Left hindlimb (tissue), 1 donor: Measurements from ENCODE around the gene ASCC2.
"Not testable (repeated sequence)": the region's sequence is repeated elsewhere in the genome, so short reads cannot be mapped to it uniquely, and the experiment has no call there.

Experiments used
- DNase-seq: peaks from one replicate; pipeline ENCODE4 v3.0.0-alpha.2; 2018

Gene ASCC2, protein sequence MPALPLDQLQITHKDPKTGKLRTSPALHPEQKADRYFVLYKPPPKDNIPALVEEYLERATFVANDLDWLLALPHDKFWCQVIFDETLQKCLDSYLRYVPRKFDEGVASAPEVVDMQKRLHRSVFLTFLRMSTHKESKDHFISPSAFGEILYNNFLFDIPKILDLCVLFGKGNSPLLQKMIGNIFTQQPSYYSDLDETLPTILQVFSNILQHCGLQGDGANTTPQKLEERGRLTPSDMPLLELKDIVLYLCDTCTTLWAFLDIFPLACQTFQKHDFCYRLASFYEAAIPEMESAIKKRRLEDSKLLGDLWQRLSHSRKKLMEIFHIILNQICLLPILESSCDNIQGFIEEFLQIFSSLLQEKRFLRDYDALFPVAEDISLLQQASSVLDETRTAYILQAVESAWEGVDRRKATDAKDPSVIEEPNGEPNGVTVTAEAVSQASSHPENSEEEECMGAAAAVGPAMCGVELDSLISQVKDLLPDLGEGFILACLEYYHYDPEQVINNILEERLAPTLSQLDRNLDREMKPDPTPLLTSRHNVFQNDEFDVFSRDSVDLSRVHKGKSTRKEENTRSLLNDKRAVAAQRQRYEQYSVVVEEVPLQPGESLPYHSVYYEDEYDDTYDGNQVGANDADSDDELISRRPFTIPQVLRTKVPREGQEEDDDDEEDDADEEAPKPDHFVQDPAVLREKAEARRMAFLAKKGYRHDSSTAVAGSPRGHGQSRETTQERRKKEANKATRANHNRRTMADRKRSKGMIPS

DNA sequence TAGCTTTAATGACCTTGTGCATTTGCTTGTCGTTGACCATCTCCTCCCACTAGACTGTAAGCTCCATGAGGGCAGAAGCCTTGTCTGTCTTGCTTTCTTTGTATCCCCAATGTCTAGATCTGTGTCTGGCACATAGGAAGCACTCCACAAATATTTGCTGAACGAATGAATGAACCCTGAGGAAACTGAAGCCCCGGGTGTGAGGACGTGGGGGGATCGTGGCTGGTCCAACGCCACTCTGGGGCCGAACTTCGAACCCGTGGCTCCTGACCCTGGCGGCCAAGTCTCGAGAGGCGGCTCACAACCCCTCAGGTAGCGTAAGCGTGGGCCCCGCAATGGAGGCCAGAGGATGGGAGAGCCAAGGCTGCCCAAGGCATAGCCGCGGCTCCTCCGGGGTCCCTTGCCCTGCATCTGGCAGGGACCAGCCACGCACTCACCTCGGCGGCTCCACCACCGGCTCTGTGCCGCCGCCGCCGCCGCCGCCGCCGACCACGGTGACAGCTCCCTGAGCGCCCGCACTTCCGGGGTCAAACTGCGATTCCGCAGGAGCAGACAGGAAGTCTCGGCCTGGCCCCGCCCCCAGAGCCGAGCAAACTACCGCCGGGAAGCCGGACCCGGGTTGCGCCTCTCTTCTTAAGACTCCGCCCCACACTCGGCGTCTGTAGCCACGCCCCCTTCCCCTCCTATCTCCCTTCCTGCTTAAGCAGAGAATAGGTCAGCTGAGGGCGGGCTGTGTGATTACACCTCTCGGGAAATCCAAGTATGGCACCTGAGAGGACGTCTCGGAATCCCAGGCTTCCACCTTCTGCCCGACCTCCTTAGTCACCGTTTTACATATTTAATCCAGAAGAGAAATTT lies at the start of gene ASCC2:
ASCC2 (minus strand) TSS at position 534 of the 858 bp plus-strand sequence. CDS start 5,949 bp downstream, outside the sequence.
- peak; percentile 98 for DNase-seq

DNA sequence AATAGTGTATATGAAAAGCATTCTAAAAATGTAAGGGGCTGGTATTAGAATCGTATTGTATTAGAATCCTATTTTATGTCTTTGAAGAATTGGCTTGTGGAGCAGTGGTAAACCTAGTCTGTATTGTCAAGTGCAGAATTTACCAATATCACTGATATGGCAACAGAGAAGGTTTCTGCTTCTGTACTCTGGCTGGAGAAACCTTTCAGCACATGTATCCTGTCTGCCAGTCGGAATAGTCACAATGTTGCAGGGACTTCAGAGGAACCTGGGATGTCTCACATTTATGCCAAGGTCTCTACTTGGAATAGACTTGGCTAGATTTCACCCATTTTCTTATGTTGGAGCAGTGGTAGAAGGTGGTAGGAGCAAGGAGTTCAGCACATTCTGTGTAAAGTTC lies 49.3 kb upstream of the ASCC2 start:
- DNase-seq, result no peak

DNA sequence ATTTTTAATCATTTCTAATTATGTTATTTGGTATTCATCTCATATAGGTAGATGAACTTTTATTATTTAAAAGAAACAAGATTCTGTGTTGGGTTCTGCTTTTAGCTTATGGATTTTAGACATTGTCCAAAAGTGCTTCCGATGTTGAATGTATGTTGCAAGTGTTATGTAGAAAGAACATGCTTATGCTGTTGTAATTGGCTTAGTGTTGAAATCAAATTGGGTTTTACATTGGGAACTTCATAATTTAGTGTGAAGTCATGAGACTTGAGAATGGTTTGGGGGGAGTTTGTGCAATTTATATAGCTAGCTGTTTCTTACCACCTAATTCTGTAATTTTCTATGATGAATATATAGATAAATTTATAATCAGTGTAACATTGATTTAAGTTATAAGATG lies 48.5 kb upstream of the ASCC2 start:
- no peak for DNase-seq

DNA sequence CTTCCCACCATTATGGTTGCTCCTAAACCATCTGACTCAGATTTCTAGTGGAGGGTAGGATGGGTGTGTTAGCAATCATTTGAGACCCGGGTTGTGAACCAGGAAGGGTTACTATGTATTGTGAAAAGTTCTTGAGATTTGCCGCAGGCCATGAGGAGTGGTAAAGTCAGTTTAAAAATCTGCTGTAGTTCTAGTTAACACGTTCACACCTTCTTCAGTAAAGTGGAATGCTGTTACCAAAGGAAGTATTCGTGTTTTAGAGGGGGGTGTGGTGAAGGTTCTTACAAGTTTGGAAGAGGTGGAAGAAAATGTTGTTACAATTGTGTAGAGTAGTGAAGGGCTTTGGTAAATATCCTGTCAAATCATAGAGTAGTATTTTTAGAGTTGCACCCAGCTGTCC lies 47.5 kb upstream of the ASCC2 start:
- no peak for DNase-seq

DNA sequence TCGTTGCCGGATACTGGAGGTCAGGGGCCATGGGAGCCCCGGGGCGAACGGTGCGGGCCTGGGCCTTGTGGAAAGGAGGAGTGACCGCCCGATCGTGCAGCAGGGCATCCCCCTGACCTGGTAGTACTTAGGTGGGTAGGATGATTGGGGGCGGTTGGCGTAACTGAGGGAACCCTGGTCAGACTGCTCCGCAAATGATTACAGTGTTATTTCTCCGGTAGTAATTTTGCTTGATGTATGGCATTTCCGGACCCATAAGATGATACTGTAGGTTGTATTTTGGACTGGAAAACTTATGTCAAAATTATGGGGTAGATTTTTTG lies 45.7 kb upstream of the ASCC2 start:
- no peak for DNase-seq

DNA sequence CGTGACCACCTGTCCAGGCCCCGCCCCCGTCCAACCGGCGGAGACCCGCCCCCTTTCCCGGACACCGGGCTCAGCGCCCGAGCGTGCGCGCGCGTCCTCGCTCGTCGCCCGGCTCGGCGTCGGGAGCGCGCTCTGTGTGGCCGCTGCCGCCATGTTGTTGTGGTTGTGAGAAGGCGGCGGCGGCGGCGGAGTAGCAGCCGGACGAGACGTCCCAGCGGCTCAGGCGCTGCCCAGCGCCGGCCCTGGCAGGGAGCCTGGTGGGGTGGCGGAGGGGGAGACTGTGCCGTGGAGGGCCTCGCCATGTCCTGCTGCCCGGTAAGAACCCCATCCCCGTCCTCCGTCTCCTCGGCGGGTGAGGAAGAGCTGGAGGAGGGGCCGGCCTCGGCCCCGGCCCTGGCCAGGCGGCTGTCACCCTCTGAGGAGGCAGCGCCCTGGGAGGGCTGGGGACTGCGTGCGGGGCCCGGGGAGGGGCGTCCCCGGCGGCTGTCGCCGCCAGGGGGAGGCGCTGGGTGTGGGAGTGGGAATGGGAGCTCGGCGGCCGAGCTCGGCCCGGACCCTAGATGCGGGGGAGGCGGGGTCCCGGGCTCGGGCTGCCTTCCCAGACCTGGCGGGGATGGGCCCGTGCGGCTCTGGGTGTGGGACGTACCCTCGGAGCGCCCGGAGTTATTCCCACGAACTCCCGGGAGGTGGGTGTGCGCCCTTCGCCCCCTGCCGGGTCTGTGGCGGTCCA lies 45.1 kb upstream of the ASCC2 start, which contains the start of gene MTMR3:
MTMR3 (plus strand) TSS at position 130 of the 730 bp plus-strand sequence. CDS start 87,886 bp downstream, outside the sequence.
- peak; percentile 94 for DNase-seq

DNA sequence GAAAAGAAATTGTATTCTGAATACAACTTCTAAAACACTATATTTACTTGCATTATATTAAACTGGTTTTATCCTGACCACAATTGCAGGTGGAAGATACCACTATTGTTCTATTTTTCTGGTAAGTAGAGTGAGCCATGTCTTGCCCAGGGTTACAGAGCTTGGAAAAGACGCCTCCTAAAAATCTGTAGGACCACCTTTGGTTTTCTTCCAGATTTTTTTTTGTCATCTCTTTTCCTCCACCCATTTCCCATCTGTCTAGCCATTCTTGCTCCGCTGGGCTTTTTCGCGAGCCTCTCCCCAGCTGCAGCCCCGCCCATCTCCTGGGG lies 44.6 kb upstream of the ASCC2 start:
- no peak for DNase-seq

DNA sequence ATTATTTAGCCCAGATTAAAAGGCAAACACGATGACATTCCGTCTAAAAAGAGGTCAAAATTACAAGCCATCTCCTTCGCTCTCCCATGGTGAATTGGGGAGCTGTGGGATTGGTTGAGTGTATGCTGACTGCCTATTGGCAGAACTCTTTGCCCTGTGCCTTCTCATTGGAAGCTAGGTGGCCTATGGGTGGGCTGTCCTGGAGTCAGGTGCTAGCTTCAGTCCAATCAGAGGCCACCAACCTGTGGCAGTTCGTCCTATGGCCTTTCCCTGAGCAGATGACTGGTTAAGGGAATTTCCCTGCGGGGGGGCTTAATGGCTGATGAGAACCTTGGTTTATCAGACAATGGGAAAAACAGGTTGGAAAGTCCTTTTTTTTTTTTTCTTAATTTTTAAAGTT lies 41.7 kb upstream of the ASCC2 start:
- no peak for DNase-seq

DNA sequence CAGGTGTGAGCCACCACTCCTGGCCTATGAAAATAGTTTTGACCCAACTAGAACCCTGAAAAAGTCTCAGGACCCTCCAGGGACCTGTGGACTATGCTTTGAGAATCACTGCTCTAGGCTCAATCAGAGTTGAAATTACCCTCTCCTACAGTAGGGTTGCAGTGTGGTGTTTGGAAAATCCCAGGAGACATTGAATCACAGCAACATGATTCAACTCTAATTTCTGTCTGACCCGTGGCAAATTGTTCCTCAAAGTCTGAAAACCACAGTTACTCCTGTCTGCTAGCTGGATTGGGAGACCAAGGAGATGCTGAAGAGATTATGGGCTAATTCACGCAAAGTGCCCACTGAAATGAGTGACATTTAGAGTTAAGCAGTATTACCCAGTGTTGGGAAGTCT lies 39.5 kb upstream of the ASCC2 start:
- DNase-seq, result no peak

DNA sequence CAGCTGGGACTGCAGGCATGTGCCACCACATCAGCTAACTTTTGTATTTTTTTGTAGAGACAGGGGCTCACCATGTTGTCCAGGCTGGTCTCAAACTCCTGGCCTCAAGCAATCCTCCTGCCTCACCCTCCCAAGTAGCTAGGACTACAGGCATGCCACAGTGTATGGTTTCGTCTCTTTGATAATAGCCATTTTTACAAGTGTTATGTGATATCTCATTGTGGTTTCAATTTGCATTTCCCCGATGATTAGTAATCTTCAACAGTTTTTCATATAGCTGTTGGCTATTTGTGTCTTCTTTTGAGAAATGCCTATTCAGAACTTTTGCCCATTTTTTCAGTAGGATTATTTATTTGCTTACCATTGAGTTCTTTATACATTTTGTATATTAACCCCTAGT lies 35.9 kb upstream of the ASCC2 start:
- DNase-seq, result no peak

DNA sequence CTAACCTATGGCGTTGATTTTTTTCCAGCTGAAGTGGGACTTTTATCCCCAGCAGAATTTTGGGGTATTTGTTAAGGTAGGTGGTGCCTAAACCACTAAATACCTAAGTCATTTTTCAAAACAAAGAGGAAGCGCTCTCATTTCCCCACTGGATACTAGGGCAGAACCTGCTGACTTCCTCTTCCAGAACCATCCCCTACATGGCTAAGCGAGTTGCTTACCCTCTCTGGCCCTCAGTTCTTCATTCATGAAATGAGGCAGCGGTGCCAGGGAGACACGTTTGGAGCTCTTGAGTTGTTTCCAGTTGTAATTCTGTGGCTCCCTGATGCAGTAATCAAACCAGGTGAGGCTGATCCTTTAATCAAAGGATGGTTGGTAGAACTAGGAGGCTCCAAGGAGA lies 34.9 kb upstream of the ASCC2 start:
- DNase-seq, result no peak

DNA sequence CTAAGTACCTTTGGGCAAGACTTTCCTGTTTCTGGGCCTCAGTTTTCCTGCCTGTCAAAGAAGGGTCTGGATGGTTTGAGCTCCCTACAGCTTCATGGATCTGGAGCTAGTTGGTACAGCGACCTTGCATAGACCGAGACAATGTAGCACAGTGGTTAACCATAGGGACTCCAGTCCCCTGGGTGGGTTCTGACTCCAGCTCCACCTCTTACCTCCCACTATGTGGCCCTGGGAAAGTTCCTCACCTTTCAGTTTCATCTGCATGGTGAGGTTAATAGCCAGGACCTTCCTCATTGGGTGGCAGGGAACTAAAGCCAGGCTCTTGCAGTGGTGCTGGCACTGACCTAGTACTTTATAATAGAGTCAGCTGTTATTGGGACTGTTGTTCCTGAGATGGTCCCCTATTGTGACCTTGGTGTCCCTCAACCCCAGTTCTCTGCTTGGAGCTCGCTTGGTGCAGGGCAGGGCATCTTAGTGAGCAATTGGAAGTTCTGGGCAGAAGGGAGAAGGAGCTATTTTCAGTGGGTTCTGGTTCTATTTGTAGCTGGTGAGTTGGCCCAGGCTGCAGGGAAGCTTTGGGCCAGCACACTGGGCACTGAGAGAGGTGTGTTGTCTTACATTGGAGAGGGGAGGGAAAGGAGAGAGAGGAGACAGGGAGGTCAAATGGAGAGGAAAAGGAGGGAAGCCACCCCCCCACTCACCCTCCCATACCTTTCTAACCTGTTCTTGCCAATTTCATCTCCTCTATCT lies 34.2 kb upstream of the ASCC2 start:
- DNase-seq, result no peak

DNA sequence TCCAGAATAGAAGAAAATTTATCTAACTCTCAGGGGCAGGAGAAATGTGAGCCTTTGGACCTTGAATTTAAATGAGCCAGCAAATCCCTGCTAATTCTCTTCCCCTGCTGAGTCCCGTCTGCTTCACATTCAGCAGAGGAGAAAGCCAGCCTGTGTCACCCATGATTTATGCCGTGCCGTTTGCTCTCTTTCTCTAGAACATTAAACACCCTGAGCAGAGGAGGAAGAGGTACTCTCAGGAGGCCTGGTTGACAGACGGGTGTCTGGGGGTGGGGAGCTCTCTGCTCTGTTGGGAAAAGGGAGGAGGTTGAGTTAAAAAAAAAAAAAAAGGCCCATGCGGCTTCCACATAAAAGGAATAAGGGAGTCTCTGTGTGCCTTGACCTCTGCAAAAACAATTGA lies 33.6 kb upstream of the ASCC2 start:
- DNase-seq, result no peak

DNA sequence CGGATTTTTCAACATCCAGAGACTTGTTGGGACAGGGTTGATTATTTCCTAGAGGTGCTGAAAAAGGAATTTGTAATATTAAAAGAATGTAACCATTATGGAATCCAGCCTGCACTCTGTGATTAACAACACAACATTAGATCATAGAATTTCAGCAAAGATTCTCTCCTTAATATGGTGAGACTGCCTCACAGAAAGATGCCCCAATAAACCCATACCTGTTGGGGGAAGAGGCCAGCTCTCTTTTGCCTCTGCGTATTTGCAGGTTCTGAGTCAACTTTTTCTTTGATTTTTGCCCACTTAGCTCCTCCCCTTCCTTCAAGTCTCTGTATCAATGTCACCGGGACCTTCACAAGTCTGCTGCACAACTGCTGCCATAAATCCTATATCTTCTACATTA lies 32.5 kb upstream of the ASCC2 start:
- no peak for DNase-seq

DNA sequence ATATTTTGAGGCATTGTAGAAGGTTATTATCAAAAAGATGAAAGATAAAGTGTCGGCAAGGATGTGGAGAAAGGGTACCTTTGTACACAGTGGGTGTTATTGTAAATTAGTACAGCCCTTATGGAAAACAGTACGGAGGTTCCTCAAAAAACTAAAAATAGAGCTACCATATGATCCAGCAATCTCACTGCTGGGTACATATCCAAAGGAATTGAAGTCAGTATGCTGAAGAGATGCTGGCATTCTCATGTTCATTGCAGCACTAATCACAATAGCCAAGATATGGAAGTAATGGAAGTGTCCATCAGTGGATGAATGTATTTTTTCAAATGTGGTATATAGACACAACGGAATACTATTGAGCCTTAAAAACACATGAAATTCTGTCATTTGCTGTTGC lies 29.8 kb upstream of the ASCC2 start:
- no peak for DNase-seq

DNA sequence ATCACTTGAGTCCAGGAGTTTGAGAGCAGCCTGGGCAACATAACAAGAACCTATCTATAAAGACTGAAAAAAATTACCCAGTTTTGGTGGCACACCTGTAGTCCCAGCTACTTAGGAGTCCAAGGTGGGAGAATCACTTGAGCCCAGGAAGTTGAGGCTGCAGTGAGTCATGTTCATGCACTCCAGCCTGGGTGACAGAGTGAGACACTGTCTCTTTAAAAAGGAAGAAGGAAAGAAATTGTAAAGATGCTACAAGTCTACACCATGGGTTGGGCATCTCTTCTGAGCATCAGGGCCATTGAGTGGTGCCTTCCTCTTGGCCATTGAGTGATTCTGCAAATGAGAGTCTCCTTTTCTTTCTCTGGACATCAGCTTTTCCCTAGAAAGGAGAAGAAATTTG lies 29.2 kb upstream of the ASCC2 start:
- no peak for DNase-seq

DNA sequence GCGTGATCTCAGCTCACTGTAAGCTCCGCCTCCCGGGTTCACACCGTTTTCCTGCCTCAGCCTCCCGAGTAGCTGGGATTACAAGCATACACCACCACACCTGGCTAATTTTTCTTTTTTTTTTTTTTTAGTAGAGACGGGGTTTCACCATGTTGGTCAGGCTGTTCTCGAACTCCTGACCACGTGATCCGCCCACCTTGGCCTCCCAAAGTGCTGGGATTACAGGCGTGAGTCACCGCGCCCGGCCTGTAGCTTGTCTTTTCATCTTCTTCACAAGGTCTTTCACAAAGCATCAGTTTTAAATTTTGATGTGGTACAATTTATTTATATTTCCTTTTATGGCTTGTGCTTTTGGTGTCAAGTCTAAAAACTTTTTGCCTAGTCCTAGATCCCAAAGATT lies 27.5 kb upstream of the ASCC2 start:
- not testable (repeated sequence) for DNase-seq

DNA sequence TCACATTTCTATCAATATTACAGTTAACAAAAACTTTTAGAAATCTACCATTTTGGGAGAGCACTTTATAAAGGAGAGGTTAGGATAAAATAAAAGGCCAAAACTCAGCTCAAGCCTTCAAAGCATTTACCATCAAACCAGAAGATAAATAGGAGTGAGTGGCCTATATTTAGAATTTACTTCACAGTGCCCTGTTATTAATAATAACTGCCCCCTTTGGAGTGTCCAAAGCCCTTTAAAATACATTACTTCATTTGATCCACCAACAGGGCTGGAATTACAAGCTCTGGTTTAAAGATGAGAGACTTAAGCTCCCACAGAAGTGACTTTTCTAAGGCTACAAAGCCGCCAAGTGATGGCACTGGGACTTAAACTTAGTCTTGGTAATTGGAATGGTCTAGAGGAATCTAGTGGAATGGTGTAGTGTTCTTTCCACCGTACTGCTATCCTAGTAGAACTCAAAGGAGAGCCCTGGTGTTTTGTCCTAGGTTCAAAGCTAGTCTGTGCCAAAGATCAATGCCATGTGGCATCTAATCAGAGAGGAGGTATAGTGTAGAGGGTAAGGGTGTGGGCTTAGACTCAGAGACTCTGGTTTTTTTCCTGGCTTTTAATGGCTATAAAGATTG lies 23.7 kb upstream of the ASCC2 start:
- no peak for DNase-seq

DNA sequence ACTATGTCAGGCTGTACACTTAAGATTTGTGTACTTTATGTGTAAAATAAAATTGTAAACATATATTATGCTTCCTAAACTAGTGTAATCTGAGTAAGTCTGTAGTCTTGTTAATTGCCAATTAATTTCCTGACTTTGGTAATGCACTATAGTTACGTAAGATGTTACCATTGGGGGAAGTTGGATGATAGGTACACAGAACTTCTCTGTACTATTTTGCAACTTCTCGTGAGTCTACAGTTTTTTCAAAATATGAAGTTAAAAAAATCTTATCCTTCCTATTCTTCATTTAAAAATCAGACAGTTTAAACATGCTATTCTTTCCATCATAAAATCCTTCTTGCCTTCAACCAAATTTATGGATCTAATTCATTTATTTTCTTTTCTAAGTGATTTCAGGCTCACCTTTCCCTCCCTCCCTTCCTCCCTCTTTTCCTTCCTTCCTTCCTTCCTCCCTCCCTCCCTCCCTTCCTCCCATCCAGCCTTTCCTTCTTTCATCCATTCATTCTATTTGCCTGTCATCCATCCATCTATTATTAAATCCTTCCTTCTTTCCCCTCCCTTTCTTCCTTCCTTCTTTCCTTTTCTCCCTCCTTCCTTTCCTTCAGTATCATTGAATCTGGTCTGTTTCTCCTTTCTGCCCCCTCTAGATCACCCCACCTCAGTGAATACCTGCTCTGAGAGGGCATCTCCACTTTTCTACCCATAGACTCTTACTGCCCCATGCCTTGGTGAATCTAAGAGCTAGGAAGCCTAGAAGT lies 22.1 kb upstream of the ASCC2 start:
- no peak for DNase-seq

DNA sequence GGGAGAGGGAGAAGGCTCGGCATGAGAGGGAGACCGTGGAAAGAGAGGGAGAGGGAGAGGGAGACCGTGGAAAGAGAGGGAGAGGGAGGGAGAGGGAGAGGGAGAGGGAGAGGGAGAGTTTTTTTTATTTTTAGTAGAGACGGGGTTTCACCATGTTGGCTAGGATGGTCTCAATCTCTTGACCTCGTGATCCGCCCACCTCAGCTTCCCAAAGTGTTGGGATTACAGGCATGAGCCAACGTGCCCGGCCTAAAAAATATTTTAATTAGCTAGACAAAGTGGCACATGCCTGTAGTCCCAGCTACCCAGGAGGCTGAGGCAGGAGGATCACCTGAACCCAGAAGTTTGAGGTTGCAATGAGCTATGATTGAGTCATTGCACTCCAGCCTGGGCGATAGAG lies 21.0 kb upstream of the ASCC2 start:
- DNase-seq, result not testable (repeated sequence)

DNA sequence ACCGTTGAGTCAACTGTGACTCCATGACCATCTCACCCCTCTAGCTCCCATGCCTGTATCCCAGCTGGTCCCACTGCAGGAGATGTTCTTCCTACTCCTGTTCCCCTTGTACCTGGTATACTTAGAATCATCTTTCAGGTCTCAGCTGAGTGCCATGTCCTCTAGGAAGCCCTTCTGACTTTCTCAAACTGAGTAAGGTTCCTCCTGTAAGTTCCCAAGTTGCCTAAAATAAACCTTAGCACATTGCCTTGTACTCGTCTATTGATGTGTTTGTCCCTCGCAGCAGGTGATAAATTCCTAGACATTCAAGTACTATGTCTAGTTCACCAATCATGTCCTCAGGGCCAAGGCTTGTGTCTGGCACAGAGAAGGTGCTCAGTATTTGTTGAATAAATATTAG lies 18.4 kb upstream of the ASCC2 start:
- no peak for DNase-seq
